Putamen (tissue), 1 donor: ENCODE data around the gene ING2.
A peak's percentile ranks its signal among the peaks of the same experiment; 100 is the strongest.
"Not testable (repeated sequence)": the region's sequence is repeated elsewhere in the genome, so short reads cannot be mapped to it uniquely, and the experiment has no call there.

ENCODE experiments used
- DNase-seq: peaks from one replicate; pipeline ENCODE4 v3.0.0-alpha.2; 2016; ENCODE audit warnings: low spot score

Gene ING2, protein sequence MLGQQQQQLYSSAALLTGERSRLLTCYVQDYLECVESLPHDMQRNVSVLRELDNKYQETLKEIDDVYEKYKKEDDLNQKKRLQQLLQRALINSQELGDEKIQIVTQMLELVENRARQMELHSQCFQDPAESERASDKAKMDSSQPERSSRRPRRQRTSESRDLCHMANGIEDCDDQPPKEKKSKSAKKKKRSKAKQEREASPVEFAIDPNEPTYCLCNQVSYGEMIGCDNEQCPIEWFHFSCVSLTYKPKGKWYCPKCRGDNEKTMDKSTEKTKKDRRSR

GRCh38 chr4:183504930-183505610, at the start of gene ING2:
Gene ING2, plus strand, starts transcription at chr4:183505058. Its CDS starts 138 bp downstream, at chr4:183505196.
- DNase-seq: peak; percentile 90

DNA sequence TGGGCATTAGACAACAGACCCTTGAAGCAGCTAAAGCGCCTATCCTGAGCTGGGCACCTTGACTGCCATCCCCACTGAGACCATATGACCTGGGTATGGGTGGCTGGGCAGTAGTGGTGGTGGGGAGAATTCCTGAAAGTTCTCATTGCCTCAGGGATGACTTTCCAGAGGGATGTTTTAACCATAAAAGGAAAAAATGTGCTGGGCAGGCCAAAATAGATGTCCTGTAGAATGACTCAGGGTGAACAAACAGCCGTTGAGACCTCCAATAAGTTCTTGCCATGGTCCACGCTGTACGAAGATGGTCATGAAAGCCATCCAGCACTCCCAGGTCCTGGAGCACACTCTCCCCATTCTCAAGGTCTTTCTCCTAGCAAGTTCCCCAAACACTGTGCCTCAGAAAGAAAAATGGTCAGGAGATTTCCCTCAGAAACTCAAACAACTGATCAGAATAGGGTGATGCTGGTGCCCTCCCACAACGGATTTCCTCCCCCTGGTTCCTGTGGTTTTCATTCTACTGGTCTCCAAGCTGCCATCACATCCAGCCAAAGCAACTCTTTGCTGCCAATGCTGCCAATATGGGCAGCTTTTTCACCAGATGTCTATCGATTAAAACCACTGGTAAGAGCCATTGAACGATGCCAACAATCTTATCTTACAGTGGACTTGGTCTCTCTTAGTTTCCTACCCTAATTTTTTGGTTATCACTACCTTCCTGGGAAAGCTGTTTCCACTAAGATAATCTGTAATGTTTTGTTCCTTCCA, 49.2 kb upstream of the ING2 start:
- no peak for DNase-seq

DNA sequence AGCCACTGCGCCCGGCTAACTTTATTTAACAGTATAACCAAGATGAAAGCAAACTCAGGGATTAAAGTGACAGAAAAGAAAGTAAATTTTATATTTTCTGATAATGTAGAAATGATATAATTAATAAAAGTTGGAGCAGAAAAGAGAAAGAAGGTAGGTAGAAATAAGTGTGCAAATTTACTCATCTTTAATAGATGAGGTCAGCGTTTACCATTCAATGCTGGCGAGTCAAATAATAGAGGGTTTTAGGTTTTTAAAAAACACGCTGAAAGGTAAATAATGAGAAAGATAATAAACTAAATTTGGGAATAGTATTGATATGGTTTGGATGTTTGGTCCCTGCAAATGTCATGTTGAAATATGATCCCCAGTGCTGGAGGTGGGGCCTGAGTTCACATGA, 46.9 kb upstream of the ING2 start:
- no peak for DNase-seq

DNA sequence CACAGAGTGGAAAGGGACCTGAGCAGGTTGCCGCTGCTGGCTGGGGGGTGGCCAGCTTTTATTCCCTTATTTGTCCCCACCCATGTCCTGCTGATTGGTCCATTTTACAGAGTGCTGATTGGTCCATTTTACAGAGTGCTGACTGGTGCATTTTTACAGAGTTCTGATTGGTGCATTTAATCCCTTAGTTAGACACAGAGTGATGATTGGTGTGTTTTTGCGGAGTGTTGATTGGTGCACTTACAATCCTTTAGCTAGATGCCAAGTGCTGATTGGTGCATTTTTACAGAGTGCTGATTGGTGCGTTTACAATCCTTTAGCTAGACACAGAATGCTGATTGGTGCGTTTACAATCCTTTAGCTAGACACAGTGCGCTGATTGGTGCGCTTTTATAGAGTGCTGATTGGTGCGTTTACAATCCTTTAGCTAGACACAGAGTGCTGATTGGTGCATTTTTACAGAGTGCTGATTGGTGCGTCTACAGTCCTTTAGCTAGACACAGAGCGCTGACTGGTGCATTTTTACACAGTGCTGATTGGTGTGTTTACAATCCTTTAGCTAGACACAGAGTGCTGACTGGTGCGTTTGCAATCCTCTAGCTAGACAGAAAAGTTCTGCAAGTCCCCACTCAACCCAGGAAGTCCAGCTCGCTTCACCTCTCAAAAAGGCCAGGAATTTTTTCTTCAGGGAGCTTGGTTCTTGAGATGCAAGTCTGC, 40.8 kb upstream of the ING2 start:
- DNase-seq: not testable (repeated sequence)

DNA sequence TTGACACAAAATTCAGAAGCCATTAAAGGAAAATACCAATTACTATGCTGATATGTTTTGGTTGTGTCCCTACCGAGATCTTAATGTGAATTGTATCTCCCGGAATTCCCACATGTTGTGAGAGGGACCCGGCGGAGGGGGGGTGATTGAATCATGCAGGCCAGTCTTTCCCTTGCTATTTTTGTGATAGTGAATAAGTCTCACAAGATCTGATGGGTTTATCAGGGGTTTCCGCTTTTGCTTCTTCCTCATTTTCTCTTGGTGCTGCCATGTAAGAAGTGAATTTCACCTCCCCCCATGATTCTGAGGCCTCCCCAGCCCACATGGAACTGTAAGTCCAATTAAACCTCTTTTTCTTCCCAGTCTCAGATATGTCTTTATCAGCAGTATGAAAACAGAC, 39.0 kb upstream of the ING2 start:
- not testable (repeated sequence) for DNase-seq

GRCh38 chr4:183467246-183467645, 37.6 kb upstream of the ING2 start:
- no peak for DNase-seq

- no peak for DNase-seq
Observed at GRCh38 chr4:183468210-183469095, 36.4 kb upstream of the ING2 start.

DNA sequence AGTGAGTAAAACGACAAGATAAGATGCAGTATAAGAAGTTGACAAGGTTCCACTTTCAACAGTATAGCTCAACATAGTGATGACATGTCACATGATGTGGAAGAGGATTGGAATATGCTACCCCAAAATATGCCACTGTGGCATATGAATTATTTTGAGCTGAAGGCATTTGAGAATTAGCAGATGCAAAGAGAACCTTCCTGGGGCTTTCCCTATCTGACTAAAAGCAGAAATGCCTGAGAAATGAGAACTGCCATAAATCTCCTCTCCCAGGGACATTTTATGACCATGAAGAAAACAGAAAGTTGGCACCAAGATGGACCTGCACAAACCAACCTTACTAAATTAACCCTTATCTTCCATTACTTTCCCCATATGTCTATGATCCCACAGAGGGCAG, 35.6 kb upstream of the ING2 start:
- no peak for DNase-seq

GRCh38 chr4:183469936-183470335, 34.9 kb upstream of the ING2 start:
- no peak for DNase-seq

GRCh38 chr4:183470821-183471220, 34.0 kb upstream of the ING2 start:
- no peak for DNase-seq

DNA sequence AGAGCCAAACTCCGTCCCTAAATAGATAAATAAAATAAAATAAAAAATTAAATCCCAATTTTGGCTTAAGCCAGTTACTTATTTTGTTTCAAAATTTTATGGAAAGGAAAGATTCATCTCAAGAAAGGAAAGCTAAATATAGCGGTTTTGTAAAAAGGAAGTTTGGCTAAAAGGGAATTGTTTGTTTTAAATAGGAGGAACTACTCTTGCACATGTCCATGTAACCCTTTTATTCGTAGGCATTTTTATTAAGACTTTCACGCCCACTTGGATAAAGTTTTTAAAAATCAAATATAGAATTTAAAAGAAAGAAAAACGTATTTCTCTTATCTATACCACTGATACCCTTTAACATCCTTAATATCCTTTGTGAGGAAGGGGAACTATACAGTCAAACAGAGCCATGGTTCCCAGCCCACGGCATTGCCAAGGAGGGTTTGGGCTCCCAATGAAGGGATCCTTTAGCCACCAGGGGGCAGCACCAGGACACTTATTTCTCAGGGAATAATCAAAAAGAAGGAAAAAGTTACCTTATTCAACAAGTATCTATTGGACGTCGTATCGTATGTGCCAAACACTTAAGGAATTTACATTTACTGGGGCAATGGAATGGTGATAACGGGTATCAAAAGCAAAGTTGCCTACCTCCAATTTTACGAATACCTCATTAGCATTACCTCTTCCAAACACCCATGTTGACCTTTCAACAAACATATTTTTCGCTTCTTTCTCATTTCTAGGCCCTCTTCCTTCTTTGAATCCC, 32.7 kb upstream of the ING2 start:
- peak; percentile 67 for DNase-seq

GRCh38 chr4:183478123-183478522, 26.7 kb upstream of the ING2 start:
- no peak for DNase-seq

DNA sequence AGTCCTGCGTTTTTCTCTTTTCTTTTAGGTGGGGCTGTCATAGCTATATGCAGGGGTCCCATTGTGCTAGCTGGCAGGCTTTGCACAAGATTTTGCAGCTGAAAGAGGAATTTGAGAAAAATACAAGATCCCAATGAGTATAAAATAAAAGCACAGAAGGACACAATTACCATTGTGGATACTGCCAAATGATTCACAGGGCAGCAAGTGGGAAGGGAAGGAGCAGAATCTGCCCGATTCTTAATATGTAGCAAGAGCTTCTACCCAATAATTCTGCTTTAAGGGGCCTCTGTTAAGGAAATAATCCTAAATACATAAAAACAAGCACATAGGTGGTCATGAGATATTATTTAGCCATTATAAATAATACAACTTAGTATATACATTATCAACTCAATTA, 25.9 kb upstream of the ING2 start:
- DNase-seq: no peak

GRCh38 chr4:183482515-183483095, 22.3 kb upstream of the ING2 start:
- not testable (repeated sequence) for DNase-seq

DNA sequence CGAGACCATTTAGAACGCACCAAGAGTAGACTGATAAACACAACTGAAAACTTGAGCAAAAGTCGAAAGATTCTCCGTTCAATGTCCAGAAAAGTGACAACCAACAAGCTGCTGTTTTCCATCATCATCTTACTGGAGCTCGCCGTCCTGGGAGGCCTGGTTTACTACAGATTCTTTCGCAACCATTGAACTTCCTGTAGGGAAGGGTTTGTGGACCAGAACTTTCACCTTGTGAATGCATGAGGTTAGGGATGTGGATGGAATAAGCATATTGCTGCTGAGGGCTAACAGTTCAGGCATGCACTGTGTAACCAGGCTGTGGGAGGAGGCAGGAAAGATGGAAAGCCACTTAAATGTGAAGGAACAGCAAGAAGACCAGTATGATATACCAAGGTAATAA, 20.9 kb upstream of the ING2 start:
- DNase-seq: no peak

- DNase-seq: no peak
Observed at GRCh38 chr4:183485411-183486160, 19.3 kb upstream of the ING2 start.

DNA sequence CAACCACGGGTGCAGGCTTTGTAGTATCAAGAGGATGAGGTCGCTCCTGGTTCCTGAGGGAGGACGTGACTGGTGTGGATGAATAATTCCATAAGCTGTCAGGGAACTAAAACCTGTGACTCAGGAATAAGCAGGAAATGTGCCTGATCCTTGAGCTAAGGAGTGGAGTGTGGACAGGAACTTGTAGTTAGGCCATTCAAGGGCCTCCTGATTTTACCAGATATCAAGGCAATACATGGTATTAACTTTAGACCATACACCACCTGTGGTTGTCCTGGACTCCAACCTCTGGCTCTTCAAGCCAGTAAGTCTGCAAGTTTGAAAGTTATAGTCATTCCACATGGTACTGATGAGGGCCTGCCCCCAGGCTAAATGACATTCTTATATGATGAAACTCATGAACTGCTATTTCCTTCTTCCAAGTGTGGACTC, 12.1 kb upstream of the ING2 start:
- no peak for DNase-seq

DNA sequence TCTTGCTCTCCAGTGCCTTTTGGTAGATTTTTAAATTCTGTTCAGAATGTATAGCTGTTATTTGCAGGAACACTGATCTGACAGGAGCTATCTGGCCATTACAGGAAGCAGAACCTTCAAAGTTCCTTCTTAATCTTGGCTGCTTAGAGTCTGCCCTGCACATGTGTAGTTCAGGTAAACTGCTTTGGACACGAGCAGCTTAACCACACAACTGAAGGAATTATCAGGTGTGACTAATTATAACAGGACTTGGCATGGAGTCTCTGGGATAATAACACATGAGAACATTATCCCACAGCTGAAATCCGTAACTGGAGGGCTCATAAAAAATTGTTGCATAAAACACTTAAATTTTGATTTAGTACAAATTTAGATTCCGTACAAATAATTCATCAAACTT, 11.6 kb upstream of the ING2 start:
- no peak for DNase-seq

GRCh38 chr4:183495184-183495583, 9.7 kb upstream of the ING2 start:
- DNase-seq: no peak
